Activated T-helper 1 cell treated with Interleukin-2 at 50 U/mL for 16 hours (primary cell): ENCODE measurements around the gene NPM3.

Experiments
- DNase-seq: peaks from one replicate; pipeline ENCODE4 v3.0.0-alpha.2; 2020; ENCODE audit warnings: low read depth

Gene NPM3

GRCh38 chr10:101758858-101759257 is 24.4 kb downstream of the NPM3 start:
- no peak for DNase-seq

GRCh38 chr10:101752241-101752640 is 31.0 kb downstream of the NPM3 start:
- no peak for DNase-seq

- no peak for DNase-seq
These were observed 33.9 kb downstream of the NPM3 start for GRCh38 chr10:101749047-101750016.

DNA sequence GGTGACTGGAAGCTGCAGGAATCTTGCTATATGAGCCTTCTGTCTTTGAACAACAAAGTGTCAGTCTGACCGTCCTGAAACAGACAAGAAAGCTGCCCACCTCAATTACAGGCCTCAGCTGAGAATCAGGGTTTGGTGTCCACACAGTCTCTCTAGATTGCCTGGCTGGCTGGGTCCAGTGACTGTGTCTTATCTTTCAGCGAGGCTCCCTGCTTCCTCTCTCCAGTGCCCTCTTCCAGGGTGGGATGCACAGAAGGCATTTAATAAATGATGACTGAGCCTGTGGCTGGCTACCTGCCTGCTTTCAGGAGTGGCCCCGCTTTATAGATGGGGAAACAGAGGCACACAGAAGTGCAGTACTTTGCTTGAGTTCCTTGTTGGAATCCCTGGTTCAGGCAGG is 34.8 kb downstream of the NPM3 start:
- DNase-seq: no peak

DNA sequence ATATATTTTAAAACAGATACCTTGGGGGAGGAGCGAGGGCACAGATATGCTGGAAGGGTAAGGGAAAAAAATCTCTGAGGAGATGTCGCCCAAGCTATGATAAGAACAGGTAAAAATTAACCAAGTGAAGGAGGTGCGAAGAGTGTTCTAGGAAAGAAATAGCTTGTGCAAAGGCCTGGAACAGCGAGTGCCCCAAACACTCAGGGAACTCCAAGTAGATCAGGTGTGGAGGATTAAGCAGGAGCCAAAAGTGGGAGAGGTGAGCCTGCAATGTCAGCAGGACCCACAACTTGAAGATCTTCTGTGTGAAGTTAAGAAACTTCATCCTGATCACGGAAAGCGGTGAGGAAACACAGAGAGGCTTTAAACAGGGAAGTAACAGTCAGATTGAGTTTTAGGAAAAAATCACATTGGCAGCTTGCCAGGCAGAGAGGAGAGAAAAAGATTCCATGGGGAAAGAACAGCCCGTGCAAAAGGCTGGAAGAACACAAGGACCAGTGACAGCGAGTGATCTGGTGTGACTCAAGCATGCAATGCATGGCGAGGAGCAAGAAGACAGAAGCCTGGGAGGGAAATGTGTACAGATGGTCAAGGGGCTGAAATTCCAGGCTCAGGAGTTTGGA is 38.1 kb downstream of the NPM3 start:
- DNase-seq: no peak

DNA sequence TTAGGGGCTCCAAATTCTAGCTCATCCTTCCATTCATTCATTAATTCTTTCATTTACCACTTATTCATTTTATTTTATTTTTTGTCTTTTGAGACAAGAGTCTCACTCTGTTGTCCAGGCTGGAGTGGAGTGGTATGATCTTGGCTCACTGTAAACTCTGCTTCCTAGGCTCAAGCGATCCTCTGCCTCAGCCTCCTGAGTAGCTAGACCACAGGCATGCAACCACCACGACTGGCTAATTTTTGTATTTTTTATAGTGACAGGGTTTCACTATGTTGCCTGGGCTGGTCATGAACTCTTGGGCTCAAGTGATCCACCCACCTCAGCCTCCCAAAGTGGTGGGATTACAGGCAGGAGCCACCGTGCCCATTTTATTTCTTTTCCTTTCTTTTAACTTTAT is 39.0 kb downstream of the NPM3 start:
- DNase-seq: no peak

DNA sequence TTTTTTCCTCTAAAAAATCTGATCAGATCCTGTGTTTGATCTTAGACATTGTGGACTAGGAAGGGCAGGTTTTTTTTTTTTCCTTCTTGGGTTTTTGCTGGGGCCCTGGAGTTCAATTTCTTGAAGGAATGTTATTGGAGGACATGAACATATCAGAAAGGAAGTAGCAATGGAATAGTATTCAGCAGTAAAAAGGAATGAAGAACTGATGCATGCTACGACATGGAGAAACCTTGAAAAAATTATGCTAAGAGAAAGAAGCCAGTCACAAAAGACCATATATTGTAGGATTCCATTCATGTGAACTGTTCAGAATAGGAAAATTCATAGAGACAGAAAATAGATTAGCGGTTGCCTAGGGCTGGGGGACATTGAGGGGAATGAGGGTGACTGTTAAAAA is 41.3 kb downstream of the NPM3 start:
- no peak for DNase-seq

GRCh38 chr10:101736666-101737065 is 46.6 kb downstream of the NPM3 start:
- DNase-seq: no peak

GRCh38 chr10:101732096-101732495 is 51.1 kb downstream of the NPM3 start:
- no peak for DNase-seq
